ENCODE results near the gene HECW1. TPM values are rescaled to one million over a fixed set of nuclear protein-coding genes. Genes with fewer than 3 reads are reported as not detected.

HECW1 gene
- total and polyA plus RNA-seq, 2 of the 13 experiments (the other 11 are each of a cell fraction or from before 2014, with no cell fraction given), result not detected

- CTCF ChIA-PET (ENCODE audit: low intra/inter-chr PET ratio, low total read pairs), result no interaction called here
Observed at GRCh38 chr7:43290978-43291377, 178.5 kb downstream of the HECW1 start.

DNA sequence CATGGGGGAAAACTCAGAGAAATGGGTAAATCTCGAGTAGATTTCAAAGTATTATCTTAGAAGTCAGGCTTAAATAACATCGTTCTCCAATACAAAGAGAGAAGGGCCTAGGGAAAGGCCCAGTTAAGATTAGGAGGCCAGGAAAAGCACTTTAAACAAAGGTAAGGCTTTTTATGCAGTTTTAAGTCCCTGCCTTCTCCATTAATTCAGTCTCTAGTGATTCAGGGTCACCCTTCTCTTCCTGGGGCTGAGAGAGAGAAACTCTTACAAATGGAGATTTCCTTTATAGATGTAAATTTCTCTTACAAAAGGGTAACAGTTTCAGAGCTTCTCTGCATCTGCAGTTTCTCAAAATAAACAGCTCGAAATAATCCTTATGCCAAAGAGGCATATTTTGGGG is 179.3 kb downstream of the HECW1 start:
- Histone ChIP-seq H3K9me3 (ENCODE audit: low read length) (0 out of 2 replicates have a peak, but pooled peaks cover 7% of the 10 kb centered on the region), H3K36me3 (replicated peaks in 1 of 2; ENCODE audit: control insufficient read depth in 1 of 2, insufficient read depth in 2 of 2, low read length in 2 of 2) (no peaks in the 10 kb centered on the region), H4K20me1 (ENCODE audit: insufficient read depth, low read length) (no peaks in the 10 kb centered on the region), H3K4me3 (replicated peaks in 1 of 3; ENCODE audit: insufficient read depth in 1 of 3, low read depth in 2 of 3, low read length in 3 of 3) (no peak overlapping the region), H2AFZ (ENCODE audit: low read length) (no peak overlapping the region), H3K27me3 (ENCODE audit: control insufficient read depth in 1 of 2, insufficient read depth in 2 of 2, low read length in 2 of 2) (no peaks in the 10 kb centered on the region; a peak in 1 of 5 replicates), H3K79me2 (ENCODE audit: insufficient read depth, low read length) (no peaks in the 10 kb centered on the region), H3K4me1 (ENCODE audit: insufficient read depth, low read length) (no peaks in the 10 kb centered on the region), H3K9ac (ENCODE audit: insufficient read depth, low read depth, low read length) (no peak overlapping the region), H3K27ac (ENCODE audit: extremely low read length, insufficient read depth, low read length) (no peak overlapping the region), H3K4me2 (ENCODE audit: low read depth, low read length) (no peak overlapping the region)
- WGBS (ENCODE audit: low lambda C conversion rate), result 11% methylated on average over 3 of the region's 3 CpGs
- no TSS peak for BruUV-seq (replicated peaks)
- intact Hi-C loops (cut with micrococcal nuclease; ENCODE audit: unreplicated experiment), result no loop called here
- ATAC-seq (no peak), FAIRE-seq (no peak), DNase-seq (ENCODE audit: low spot score) (no peak)
- ChIA-PET CTCF (ENCODE audit: low intra/inter-chr PET ratio, low total read pairs) (no interaction called here), POLR2A (no interaction called here)
- in situ Hi-C loops (cut with HindIII; ENCODE audit: extremely low pct_ligation_motif_present, low pct_unique_long_range_greater_than_20kb), result no loop called here
- TF ChIP-seq NFRKB (IDR thresholded peaks at IDR 0.05) (no peak), ZNF468 (CRISPR knock-in tag; IDR thresholded peaks at IDR 0.05) (no peak), ZNF333 (CRISPR knock-in tag; IDR thresholded peaks at IDR 0.05; ENCODE audit: borderline replicate concordance) (no peak), NCOA2 (CRISPR knock-in tag; IDR thresholded peaks at IDR 0.05) (no peak), PRDM15 (CRISPR knock-in tag; IDR thresholded peaks at IDR 0.05) (no peak)
- TF ChIP-seq, protein P1, sequence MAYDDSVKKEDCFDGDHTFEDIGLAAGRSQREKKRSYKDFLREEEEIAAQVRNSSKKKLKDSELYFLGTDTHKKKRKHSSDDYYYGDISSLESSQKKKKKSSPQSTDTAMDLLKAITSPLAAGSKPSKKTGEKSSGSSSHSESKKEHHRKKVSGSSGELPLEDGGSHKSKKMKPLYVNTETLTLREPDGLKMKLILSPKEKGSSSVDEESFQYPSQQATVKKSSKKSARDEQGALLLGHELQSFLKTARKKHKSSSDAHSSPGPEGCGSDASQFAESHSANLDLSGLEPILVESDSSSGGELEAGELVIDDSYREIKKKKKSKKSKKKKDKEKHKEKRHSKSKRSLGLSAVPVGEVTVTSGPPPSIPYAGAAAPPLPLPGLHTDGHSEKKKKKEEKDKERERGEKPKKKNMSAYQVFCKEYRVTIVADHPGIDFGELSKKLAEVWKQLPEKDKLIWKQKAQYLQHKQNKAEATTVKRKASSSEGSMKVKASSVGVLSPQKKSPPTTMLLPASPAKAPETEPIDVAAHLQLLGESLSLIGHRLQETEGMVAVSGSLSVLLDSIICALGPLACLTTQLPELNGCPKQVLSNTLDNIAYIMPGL (CRISPR knock-in tag; IDR thresholded peaks at IDR 0.05; ENCODE audit: borderline replicate concordance in 1 of 2, low read depth in 1 of 2), result no peak

More at GRCh38 chr7:43290978-43291377, 178.5 kb downstream of the HECW1 start:
- intact Hi-C loops (cut with micrococcal nuclease; ENCODE audit: unreplicated experiment), result no loop called here
- Histone ChIP-seq H4K20me1 (ENCODE audit: insufficient read depth, low read length) (no peaks in the 10 kb centered on the region), H3K9ac (ENCODE audit: insufficient read depth, low read depth, low read length) (no peak overlapping the region), H3K9me3 (ENCODE audit: low read length) (0 out of 2 replicates have a peak, but pooled peaks cover 7% of the 10 kb centered on the region), H3K4me2 (ENCODE audit: low read depth, low read length) (no peak overlapping the region), H3K4me1 (ENCODE audit: insufficient read depth, low read length) (no peaks in the 10 kb centered on the region), H3K4me3 (replicated peaks in 1 of 3; ENCODE audit: insufficient read depth in 1 of 3, low read depth in 2 of 3, low read length in 3 of 3) (no peak overlapping the region), H2AFZ (ENCODE audit: low read length) (no peak overlapping the region), H3K79me2 (ENCODE audit: insufficient read depth, low read length) (no peaks in the 10 kb centered on the region), H3K27ac (ENCODE audit: extremely low read length, insufficient read depth, low read length) (no peak overlapping the region), H3K36me3 (replicated peaks in 1 of 2; ENCODE audit: control insufficient read depth in 1 of 2, insufficient read depth in 2 of 2, low read length in 2 of 2) (no peaks in the 10 kb centered on the region), H3K27me3 (ENCODE audit: control insufficient read depth in 1 of 2, insufficient read depth in 2 of 2, low read length in 2 of 2) (no peaks in the 10 kb centered on the region; a peak in 1 of 5 replicates)
- TF ChIP-seq IKZF5 (CRISPR knock-in tag; IDR thresholded peaks at IDR 0.05) (no peak), MLLT10 (CRISPR knock-in tag; IDR thresholded peaks at IDR 0.05) (no peak), ZNF749 (CRISPR knock-in tag; IDR thresholded peaks at IDR 0.05; ENCODE audit: borderline replicate concordance) (no peak), FOSL1 (CRISPR knock-in tag; IDR thresholded peaks at IDR 0.05; ENCODE audit: borderline replicate concordance) (no peak), ZNF850 (CRISPR knock-in tag; conservative IDR thresholded peaks at IDR 0.05) (no peak), KLF9 (CRISPR knock-in tag; IDR thresholded peaks at IDR 0.05; ENCODE audit: low read depth) (no peak), TRIM24 (CRISPR knock-in tag; IDR thresholded peaks at IDR 0.05) (no peak)
- TF ChIP-seq, protein P2, sequence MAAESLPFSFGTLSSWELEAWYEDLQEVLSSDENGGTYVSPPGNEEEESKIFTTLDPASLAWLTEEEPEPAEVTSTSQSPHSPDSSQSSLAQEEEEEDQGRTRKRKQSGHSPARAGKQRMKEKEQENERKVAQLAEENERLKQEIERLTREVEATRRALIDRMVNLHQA (CRISPR knock-in tag; IDR thresholded peaks at IDR 0.05), result no peak
- ATAC-seq (no peak), FAIRE-seq (no peak), DNase-seq (ENCODE audit: low spot score) (no peak)
- in situ Hi-C loops (cut with HindIII; ENCODE audit: extremely low pct_ligation_motif_present, low pct_unique_long_range_greater_than_20kb), result no loop called here
- WGBS (ENCODE audit: low lambda C conversion rate), result 21% methylated on average over 5 of the region's 5 CpGs
- POLR2A ChIA-PET, result no interaction called here
- BruUV-seq (replicated peaks), result no TSS peak

All from HepG2 (cell line).